Fibroblast of lung (primary cell): ENCODE data around the gene C1GALT1.
"Not testable (repeated sequence)": the region's sequence is repeated elsewhere in the genome, so short reads cannot be mapped to it uniquely, and the experiment has no call there.

Experiments used
- EZH2 ChIP-seq: IDR thresholded peaks from 2 replicates; pipeline ENCODE4 v1.5.1; 2012; ENCODE audit warnings: low read length, control low read depth, mild to moderate bottlenecking; ENCODE audit errors: missing control alignments
- TF ChIP-seq, protein P1 (sequence below), 2 donors: IDR thresholded peaks in 1 of 2; conservative IDR thresholded peaks in 1 of 2; 1 replicate in 1 of 2; 2 replicates in 1 of 2; pipeline ENCODE4 v1.5.1; 2011 to 2012; ENCODE audit warnings: low read length in 2 of 2, control low read depth in 1 of 2, inconsistent platforms in 1 of 2, low read depth in 1 of 2, mild to moderate bottlenecking in 1 of 2

DNA sequence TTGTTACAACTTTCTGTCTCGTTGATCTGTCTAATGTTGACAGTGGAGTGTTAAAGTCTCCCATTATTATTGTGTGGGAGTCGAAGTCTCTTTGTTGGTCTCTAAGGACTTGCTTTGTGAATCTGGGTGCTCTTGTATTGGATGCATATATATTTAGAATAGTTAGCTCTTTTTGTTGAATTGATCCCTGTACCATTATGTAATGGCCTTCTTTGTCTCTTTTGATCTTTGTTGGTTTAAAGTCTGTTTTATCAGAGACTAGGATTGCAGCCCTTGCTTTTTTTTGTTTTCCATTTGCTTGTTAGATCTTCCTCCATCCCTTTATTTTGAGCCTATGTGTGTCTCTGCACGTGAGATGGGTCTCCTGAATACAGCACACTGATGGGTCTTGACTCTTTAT lies 17.2 kb downstream of the C1GALT1 start:
- not testable (repeated sequence) for TF ChIP-seq EZH2
- TF ChIP-seq, protein P1, sequence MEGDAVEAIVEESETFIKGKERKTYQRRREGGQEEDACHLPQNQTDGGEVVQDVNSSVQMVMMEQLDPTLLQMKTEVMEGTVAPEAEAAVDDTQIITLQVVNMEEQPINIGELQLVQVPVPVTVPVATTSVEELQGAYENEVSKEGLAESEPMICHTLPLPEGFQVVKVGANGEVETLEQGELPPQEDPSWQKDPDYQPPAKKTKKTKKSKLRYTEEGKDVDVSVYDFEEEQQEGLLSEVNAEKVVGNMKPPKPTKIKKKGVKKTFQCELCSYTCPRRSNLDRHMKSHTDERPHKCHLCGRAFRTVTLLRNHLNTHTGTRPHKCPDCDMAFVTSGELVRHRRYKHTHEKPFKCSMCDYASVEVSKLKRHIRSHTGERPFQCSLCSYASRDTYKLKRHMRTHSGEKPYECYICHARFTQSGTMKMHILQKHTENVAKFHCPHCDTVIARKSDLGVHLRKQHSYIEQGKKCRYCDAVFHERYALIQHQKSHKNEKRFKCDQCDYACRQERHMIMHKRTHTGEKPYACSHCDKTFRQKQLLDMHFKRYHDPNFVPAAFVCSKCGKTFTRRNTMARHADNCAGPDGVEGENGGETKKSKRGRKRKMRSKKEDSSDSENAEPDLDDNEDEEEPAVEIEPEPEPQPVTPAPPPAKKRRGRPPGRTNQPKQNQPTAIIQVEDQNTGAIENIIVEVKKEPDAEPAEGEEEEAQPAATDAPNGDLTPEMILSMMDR (conservative IDR thresholded peaks at IDR 0.05 in 1 of 2, IDR thresholded peaks at IDR 0.05 in 1 of 2; ENCODE audit: low read depth in 1 of 2, low read length in 2 of 2): not testable (repeated sequence)
